Nephron progenitor cell (in vitro differentiated cells): ENCODE measurements around the gene TAS1R2.
"Not testable (repeated sequence)": the region's sequence is repeated elsewhere in the genome, so short reads cannot be mapped to it uniquely, and the experiment has no call there.

Source experiments
- DNase-seq: peaks from one replicate; pipeline ENCODE4 v3.0.0; 2021
- H3K27ac Mint-ChIP-seq: 2 replicates; pipeline ENCODE4 v1.8.0; 2021; ENCODE audit warnings: mild to moderate bottlenecking, moderate library complexity, mixed read lengths
- H3K27me3 Mint-ChIP-seq: 2 replicates; pipeline ENCODE4 v1.8.0; 2021; ENCODE audit warnings: mild to moderate bottlenecking, low read depth, mixed read lengths; ENCODE audit not compliant: poor library complexity
- H3K36me3 Mint-ChIP-seq: 2 replicates; pipeline ENCODE4 v1.8.0; 2021; ENCODE audit warnings: low read depth, mixed read lengths
- H3K4me1 Mint-ChIP-seq: 2 replicates; pipeline ENCODE4 v1.8.0; 2021; ENCODE audit warnings: mixed read lengths
- H3K4me3 Mint-ChIP-seq: 2 replicates; pipeline ENCODE4 v1.8.0; 2021; ENCODE audit warnings: mild to moderate bottlenecking, moderate library complexity, mixed read lengths
- H3K9me3 Mint-ChIP-seq: 2 replicates; pipeline ENCODE4 v1.8.0; 2021; ENCODE audit warnings: mild to moderate bottlenecking, moderate library complexity, mixed read lengths
- CTCF ChIP-seq: fragments of 200-600 bp; sonication (generic); IDR thresholded peaks from 2 replicates; pipeline ENCODE4 v1.5.0; 2021; ENCODE audit warnings: antibody characterized with exemption

Gene TAS1R2

GRCh38 chr1:18895317-18895716 is 35.9 kb upstream of the TAS1R2 start:
- no peaks in the 10 kb centered on the region for H3K36me3 Mint-ChIP-seq
- no peak for DNase-seq
- no peaks in the 10 kb centered on the region for H3K9me3 Mint-ChIP-seq
- H3K4me1 Mint-ChIP-seq: peaks cover 11% of the 10 kb centered on the region
- H3K27me3 Mint-ChIP-seq: peaks cover 13% of the 10 kb centered on the region
- H3K27ac Mint-ChIP-seq: no peak overlapping the region
- no peak for TF ChIP-seq CTCF
- H3K4me3 Mint-ChIP-seq: no peak overlapping the region

GRCh38 chr1:18893120-18893519 is 33.7 kb upstream of the TAS1R2 start:
- Mint-ChIP-seq H3K27me3 (peaks cover 16% of the 10 kb centered on the region), H3K4me1 (peaks cover 11% of the 10 kb centered on the region), H3K4me3 (no peak overlapping the region), H3K36me3 (no peaks in the 10 kb centered on the region), H3K27ac (peak overlapping the region; percentile 71), H3K9me3 (no peaks in the 10 kb centered on the region)
- TF ChIP-seq CTCF: no peak
- no peak for DNase-seq

- peak overlapping the region; percentile 83 for H3K27ac Mint-ChIP-seq
- DNase-seq: not testable (repeated sequence)
Observed at GRCh38 chr1:18891858-18892257, 32.4 kb upstream of the TAS1R2 start.

GRCh38 chr1:18891426-18891780 is 31.9 kb upstream of the TAS1R2 start:
- no peaks in the 10 kb centered on the region for H3K36me3 Mint-ChIP-seq
- H3K4me1 Mint-ChIP-seq: peaks cover 11% of the 10 kb centered on the region
- H3K27me3 Mint-ChIP-seq: peaks cover 13% of the 10 kb centered on the region
- H3K27ac Mint-ChIP-seq: peak overlapping the region; percentile 34
- no peak for TF ChIP-seq CTCF
- H3K4me3 Mint-ChIP-seq: no peak overlapping the region
- no peaks in the 10 kb centered on the region for H3K9me3 Mint-ChIP-seq
- no peak for DNase-seq

More at GRCh38 chr1:18891858-18892257, 32.4 kb upstream of the TAS1R2 start:
- not testable (repeated sequence) for H3K9me3 Mint-ChIP-seq, H3K4me3 Mint-ChIP-seq, H3K36me3 Mint-ChIP-seq
- Mint-ChIP-seq H3K4me1 (peaks cover 11% of the 10 kb centered on the region), H3K27me3 (peaks cover 13% of the 10 kb centered on the region)

GRCh38 chr1:18890706-18891425 is 31.4 kb upstream of the TAS1R2 start:
- Mint-ChIP-seq H3K27me3 (peaks cover 14% of the 10 kb centered on the region), H3K4me1 (peaks cover 11% of the 10 kb centered on the region), H3K4me3 (no peak overlapping the region), H3K9me3 (no peaks in the 10 kb centered on the region), H3K36me3 (no peaks in the 10 kb centered on the region), H3K27ac (peak overlapping the region; percentile 34)
- DNase-seq: no peak
- TF ChIP-seq CTCF: no peak

GRCh38 chr1:18886003-18886335 is 26.5 kb upstream of the TAS1R2 start:
- peak overlapping the region; percentile 39 for H3K27ac Mint-ChIP-seq
- no peaks in the 10 kb centered on the region for H3K4me1 Mint-ChIP-seq
- no peaks in the 10 kb centered on the region for H3K9me3 Mint-ChIP-seq
- H3K4me3 Mint-ChIP-seq: no peak overlapping the region
- no peak for TF ChIP-seq CTCF
- DNase-seq: no peak
- peaks cover 39% of the 10 kb centered on the region for H3K27me3 Mint-ChIP-seq
- H3K36me3 Mint-ChIP-seq: no peaks in the 10 kb centered on the region
